DMS 273 (cell line): ENCODE data around the gene METTL24.
"Not testable (repeated sequence)": the region's sequence is repeated elsewhere in the genome, so short reads cannot be mapped to it uniquely, and the experiment has no call there.

ENCODE experiments used
- DNase-seq: peaks from one replicate; lab custom pipeline; 2025; ENCODE audit not compliant: unreplicated experiment; lab: John Stamatoyannopoulos, UW

The METTL24 gene

GRCh38 chr6:110317189-110317588 is 41.0 kb downstream of the METTL24 start:
- DNase-seq = no peak

DNA sequence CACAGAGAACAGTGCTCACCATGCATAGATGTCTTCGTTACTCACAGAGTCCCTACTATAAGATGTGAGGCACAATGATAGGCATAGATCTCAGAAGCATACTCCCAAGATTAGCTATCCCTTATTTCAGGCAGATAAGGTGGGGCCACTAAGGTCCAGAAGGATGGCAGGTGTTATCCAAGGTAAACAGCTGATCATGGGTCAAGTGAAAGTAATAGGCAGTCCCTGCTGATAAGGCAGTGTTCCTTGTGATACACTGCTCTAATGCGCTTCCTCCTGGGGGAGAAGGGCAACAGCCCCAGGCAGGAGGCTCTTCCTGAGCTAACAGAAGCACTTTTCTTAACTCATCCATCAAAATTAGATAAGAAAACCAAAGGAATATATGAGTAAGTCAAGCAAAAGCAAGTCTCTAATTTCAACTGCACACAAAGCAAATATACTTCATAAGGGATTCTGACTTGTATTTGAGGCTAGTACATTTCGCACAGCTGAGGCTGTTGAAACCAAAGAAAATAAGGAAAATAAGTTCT is 42.2 kb downstream of the METTL24 start:
- DNase-seq = no peak

DNA sequence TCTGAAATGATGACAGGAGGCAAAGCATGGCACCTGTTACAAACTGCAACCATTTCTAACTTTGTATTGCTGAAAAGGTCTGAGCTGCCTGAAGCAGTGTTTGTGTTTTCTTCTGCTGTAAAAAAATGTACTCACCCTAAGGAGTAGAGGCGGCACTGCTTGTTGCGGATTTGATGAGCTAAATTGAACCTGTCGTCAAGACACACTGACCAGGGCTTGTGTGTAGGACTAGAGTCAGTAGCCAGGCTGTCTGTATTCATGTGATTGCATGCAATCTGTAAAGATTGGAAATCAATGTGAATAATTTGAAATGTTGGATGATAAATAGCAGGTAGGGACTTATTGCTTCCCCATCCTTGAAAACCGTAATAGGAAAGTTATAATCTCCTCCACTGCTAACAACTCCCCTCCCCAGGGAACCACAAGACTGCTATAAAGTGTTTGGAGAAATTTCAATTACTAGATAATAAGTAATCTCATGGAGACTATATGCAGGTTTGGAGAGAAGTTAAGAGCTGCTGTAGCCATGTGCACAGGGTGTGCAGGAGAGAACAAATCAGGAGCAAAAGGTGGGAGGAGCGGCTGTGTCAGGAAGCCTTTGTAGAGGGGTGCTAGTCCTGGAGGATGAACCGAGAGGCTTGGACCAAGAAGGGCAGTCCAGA is 42.8 kb downstream of the METTL24 start:
- DNase-seq = no peak

DNA sequence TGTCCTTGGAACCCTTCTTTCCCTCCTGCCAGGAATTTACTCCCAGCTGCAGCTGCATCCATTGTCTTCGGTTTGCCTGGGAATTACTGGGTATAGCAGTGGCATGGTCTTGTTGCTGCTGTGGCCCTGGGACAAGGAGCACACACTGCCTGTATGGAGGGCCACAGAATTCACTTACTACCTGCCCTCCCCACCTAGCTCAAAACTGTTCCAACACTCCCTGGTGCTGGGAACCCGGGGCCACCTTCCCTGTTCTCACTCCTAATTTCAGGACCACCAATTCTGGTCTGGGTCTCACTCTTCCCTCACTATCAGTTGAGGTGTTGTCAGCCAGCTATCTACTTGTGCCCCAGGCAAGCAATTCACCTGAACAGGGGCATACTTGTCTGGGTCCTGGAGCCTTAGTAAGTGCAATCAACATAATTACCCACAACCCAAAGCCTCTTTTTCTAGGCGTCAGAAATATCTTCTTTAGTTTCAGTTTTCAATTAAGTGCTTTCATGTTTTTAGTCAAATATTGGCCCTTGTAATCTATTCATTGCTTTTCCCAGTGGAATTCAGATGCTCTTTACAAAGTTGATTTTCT is 47.2 kb downstream of the METTL24 start:
- no peak for DNase-seq

- DNase-seq = not testable (repeated sequence)
Observed at GRCh38 chr6:110309432-110309831, 48.7 kb downstream of the METTL24 start.

DNA sequence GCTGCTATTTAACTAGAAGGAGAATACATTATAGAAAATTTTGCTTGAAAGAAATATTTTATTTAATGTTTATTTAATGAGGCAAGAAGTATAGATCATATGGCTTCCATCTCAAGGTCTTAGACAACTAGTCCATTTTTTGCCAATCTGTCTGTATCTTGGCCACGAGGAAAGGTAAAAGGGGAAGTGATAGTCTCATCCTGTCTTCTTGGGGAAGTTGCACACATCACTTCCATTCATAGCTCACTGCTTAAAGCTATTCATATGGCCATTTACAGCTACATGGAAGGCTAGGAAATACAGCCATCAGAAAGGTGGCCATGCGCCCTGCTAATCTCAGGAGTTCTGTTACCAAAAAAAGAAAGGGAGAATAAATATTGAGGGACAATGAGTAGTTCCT is 50.8 kb downstream of the METTL24 start:
- DNase-seq = no peak

GRCh38 chr6:110305832-110306231 is 52.3 kb downstream of the METTL24 start:
- not testable (repeated sequence) for DNase-seq

GRCh38 chr6:110303692-110304091 is 54.5 kb downstream of the METTL24 start:
- not testable (repeated sequence) for DNase-seq

- no peak for DNase-seq
Observed at GRCh38 chr6:110298916-110299315, 59.2 kb downstream of the METTL24 start.

- no peak for DNase-seq
Observed at GRCh38 chr6:110298411-110298810, 59.7 kb downstream of the METTL24 start.

DNA sequence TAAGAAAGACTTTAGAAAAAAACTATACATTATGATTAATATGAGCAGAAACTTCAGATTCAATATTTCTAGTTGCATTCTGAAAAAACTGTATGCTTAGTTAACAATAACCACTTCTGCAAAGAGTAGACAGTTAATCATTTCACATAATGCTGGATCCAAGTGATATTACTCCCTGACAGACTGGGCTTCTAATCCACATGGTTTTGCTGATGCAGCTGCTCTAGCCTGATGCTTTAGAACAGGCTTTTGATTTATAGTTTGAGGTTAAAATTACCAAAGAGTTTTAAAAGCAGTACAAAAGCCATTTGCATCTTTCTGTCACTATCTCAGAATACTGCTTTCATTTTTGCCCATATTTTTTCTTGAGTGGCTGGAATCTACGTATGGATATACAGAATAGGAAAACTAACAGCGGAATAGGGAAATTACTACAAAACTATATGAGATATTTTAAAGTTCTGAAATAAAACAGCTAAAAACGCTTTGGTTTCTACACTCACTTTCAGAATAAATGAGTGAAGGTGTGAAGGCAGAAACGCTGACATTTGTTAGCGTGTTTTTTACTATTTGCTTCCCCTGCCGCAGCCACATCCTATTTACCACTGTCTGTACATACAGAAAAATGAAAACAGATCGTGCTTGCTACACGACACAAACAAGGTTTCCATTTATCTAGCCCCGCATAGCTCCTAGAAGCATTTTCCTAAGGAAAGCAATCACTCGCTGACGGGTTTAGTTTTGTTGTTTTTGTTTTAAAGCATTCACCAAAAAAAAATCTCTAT is 61.7 kb downstream of the METTL24 start:
- DNase-seq = no peak

DNA sequence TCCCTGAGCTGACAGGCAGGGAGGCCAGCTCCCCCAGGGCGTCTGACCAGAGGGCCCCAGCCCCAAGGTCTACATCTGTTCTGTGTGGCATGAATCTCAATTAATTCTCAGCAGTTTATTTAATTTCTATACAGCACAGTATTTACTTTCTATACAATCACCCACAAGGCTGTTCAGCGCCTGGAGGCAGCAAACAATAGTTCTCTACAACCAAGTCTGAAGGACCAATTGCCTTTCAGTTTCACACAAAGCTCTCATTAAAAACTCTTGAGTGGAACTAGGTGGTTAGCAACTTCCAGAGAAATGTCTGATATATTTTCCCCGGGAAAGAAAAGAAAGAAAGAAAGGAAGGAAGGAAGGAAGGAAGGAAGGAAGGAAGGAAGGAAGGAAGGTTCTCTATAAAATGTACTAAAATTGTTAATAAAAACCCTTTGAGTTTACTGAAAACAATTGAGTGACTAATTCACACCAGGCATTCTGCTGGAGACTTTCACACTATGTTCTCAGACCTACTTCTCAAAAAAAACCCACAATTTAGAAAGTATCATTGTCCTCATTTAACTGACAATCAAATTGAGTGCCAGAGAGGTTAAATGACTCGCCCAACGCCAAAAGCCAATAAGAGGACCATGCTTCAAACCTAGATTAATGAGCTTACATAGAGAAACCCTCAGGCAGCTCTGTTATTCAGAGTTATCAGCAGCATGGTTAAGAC is 62.5 kb downstream of the METTL24 start:
- DNase-seq = no peak

DNA sequence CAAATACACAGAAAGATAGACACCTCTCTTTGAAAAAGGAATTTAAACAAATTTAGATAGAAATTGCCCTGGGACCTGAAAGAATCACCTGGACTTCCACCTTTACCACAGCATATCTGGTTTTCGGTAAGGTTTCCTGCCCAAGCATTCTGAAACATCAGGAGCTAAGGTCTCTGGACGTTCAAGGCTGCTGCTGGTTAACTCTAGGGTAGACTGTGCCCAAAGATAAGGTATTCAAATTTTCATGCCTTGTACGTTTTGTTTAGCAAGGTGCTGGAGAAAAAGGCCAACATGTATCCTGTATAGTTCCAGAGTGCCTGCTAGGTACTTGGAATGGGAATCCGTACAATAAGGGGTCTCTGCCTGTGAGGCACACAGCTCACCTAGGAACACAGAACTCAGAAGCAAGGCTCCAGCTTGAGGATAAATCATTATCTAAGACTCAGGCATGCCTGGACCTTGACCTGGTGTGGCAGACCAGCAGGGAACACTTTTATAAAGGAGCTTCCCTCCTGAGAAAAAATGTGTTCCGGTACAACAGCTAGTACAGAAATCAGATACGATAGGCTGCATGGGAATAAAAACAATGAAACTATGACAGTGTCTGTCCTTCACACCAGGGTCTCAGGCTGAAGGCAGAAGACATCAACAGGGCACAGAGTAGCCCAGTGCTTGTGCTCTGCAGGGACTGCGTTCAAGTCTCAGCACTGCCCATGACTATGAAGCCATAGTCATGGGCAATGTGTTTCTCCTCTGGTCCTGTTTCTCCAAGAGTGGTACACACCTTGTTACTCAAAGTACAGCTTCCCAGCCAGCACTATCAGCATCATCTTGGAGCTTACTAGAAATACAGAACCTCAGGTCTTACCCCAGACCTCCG is 70.4 kb downstream of the METTL24 start:
- DNase-seq = peak; percentile 49

- peak; percentile 26 for DNase-seq
Observed at GRCh38 chr6:110285306-110286060, 72.7 kb downstream of the METTL24 start.

DNA sequence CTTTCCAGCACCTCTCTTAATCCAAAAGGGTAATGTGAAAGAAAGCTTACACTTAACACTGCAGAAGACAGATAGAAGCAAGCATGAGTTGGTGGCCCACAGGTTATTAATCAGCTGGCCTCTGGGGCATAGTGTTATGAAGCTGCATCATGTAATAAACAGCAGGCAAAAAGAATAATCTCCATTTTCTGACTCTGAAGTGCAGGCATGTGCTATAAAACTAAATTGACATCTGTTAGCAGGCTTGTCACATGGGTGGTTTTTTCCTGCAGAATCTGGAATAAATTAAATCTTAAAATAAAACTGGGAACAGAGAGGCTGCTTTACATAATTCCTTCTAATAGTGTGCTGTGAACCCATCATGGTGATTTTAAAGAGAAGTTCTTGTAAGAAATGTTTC is 73.3 kb downstream of the METTL24 start:
- peak; percentile 64 for DNase-seq

GRCh38 chr6:110283657-110284056 is 74.5 kb downstream of the METTL24 start:
- no peak for DNase-seq

DNA sequence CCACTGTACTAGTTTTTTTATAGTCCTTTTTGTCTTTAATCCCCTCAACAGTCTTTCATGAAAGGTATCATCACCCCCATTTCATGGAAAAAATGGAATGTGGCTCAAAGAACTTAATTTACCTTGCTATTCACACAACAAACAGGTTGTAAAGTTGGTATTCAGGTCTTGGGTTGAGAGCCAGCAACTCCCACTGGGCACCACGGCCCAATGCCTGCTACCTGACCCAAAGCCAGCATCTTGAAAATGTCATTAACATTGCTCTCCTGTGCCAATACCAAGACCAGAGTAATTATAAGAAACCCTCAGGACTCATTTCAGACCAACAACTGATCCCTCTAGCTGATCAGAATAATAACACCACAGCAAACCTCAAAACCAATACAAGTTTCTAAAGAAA is 75.7 kb downstream of the METTL24 start:
- no peak for DNase-seq

- DNase-seq = no peak
Observed at GRCh38 chr6:110277100-110277665, 81.0 kb downstream of the METTL24 start.

DNA sequence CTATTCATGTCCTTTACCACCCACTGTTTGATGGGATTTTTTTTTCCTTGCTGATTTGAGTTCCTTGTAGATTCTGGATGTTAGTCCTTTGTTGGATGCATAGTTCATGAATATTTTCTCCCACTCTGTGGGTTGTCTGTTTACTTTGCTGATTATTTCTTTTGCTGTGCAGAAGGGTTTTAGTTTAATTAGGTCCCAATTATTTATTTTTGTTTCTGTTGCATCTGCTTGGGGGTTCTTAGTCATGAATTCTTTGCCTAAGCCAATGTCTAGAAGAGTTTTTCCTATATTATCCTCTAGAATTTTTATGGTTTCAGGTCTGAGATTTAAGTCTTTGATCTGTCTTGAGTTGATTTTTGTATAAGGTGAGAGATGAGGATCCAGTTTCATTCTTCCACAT is 85.4 kb downstream of the METTL24 start:
- DNase-seq = not testable (repeated sequence)
